Measurements from ENCODE around the gene XAF1.
"Not testable (repeated sequence)": the region's sequence is repeated elsewhere in the genome, so short reads cannot be mapped to it uniquely, and the experiment has no call there.

Gene XAF1

GRCh38 chr17:6752068-6752909 lies 3.6 kb upstream of the XAF1 start:
- Histone ChIP-seq H3K27me3 (replicated peaks; ENCODE audit: control insufficient read depth, insufficient read depth, low read length, poor library complexity, severe bottlenecking) (no peaks in the 10 kb centered on the region), H3K36me3 (ENCODE audit: control insufficient read depth, insufficient read depth, low read length) (no peaks in the 10 kb centered on the region), H3K9me3 (ENCODE audit: control insufficient read depth, low read length) (no peaks in the 10 kb centered on the region), H3K4me1 (ENCODE audit: control insufficient read depth, insufficient read depth, low read length, poor library complexity, severe bottlenecking) (peaks cover 12% of the 10 kb centered on the region), H3K4me3 (ENCODE audit: insufficient read depth, low read depth, low read length, poor library complexity, severe bottlenecking) (no peak overlapping the region), H3K27ac (ENCODE audit: insufficient read depth, low read length, poor library complexity, severe bottlenecking) (no peak overlapping the region)
- DNase-seq: no peak

- Histone ChIP-seq H3K27me3 (replicated peaks; ENCODE audit: control insufficient read depth, insufficient read depth, low read length, poor library complexity, severe bottlenecking) (no peaks in the 10 kb centered on the region), H3K9me3 (ENCODE audit: control insufficient read depth, low read length) (no peaks in the 10 kb centered on the region), H3K4me3 (ENCODE audit: insufficient read depth, low read depth, low read length, poor library complexity, severe bottlenecking) (no peak overlapping the region), H3K4me1 (ENCODE audit: control insufficient read depth, insufficient read depth, low read length, poor library complexity, severe bottlenecking) (peaks cover 12% of the 10 kb centered on the region), H3K36me3 (ENCODE audit: control insufficient read depth, insufficient read depth, low read length) (no peaks in the 10 kb centered on the region), H3K27ac (ENCODE audit: insufficient read depth, low read length, poor library complexity, severe bottlenecking) (peak overlapping the region; percentile 15)
- peak in 2 of 3 donors; percentile 16 to 54 for DNase-seq
Observed at GRCh38 chr17:6753006-6753445, 2.8 kb upstream of the XAF1 start.

- peak overlapping the region; percentile 15 for H3K27ac ChIP-seq (ENCODE audit: insufficient read depth, low read length, poor library complexity, severe bottlenecking)
- peaks cover 12% of the 10 kb centered on the region for H3K4me1 ChIP-seq (ENCODE audit: control insufficient read depth, insufficient read depth, low read length, poor library complexity, severe bottlenecking)
- DNase-seq: no peak
- H3K4me3 ChIP-seq (ENCODE audit: insufficient read depth, low read depth, low read length, poor library complexity, severe bottlenecking): no peak overlapping the region
- no peaks in the 10 kb centered on the region for H3K27me3 ChIP-seq (replicated peaks; ENCODE audit: control insufficient read depth, insufficient read depth, low read length, poor library complexity, severe bottlenecking)
- H3K9me3 ChIP-seq (ENCODE audit: control insufficient read depth, low read length): no peaks in the 10 kb centered on the region
- H3K36me3 ChIP-seq (ENCODE audit: control insufficient read depth, insufficient read depth, low read length): peaks cover 3% of the 10 kb centered on the region
Observed at GRCh38 chr17:6753546-6753945, 2.3 kb upstream of the XAF1 start.

- no peak for DNase-seq
- H3K9me3 ChIP-seq (ENCODE audit: control insufficient read depth, low read length): no peaks in the 10 kb centered on the region
- H3K36me3 ChIP-seq (ENCODE audit: control insufficient read depth, insufficient read depth, low read length): peaks cover 18% of the 10 kb centered on the region
- H3K4me1 ChIP-seq (ENCODE audit: control insufficient read depth, insufficient read depth, low read length, poor library complexity, severe bottlenecking): peaks cover 12% of the 10 kb centered on the region
- H3K27me3 ChIP-seq (replicated peaks; ENCODE audit: control insufficient read depth, insufficient read depth, low read length, poor library complexity, severe bottlenecking): no peaks in the 10 kb centered on the region
- peak overlapping the region; percentile 63 for H3K4me3 ChIP-seq (ENCODE audit: insufficient read depth, low read depth, low read length, poor library complexity, severe bottlenecking)
- H3K27ac ChIP-seq (ENCODE audit: insufficient read depth, low read length, poor library complexity, severe bottlenecking): peak overlapping the region; percentile 33
Observed at GRCh38 chr17:6755281-6755680, 565 bp upstream of the XAF1 start.

- Histone ChIP-seq H3K27me3 (replicated peaks; ENCODE audit: control insufficient read depth, insufficient read depth, low read length, poor library complexity, severe bottlenecking) (no peaks in the 10 kb centered on the region), H3K4me3 (ENCODE audit: insufficient read depth, low read depth, low read length, poor library complexity, severe bottlenecking) (peak overlapping the region; percentile 63), H3K4me1 (ENCODE audit: control insufficient read depth, insufficient read depth, low read length, poor library complexity, severe bottlenecking) (peaks cover 12% of the 10 kb centered on the region), H3K27ac (ENCODE audit: insufficient read depth, low read length, poor library complexity, severe bottlenecking) (peak overlapping the region; percentile 33), H3K36me3 (ENCODE audit: control insufficient read depth, insufficient read depth, low read length) (peaks cover 28% of the 10 kb centered on the region), H3K9me3 (ENCODE audit: control insufficient read depth, low read length) (no peaks in the 10 kb centered on the region)
- DNase-seq: no peak
Observed at GRCh38 chr17:6756425-6757031, 682 bp downstream of the XAF1 start.

- H3K36me3 ChIP-seq (ENCODE audit: control insufficient read depth, insufficient read depth, low read length): peaks cover 40% of the 10 kb centered on the region
- H3K4me3 ChIP-seq (ENCODE audit: insufficient read depth, low read depth, low read length, poor library complexity, severe bottlenecking): no peak overlapping the region
- no peaks in the 10 kb centered on the region for H3K9me3 ChIP-seq (ENCODE audit: control insufficient read depth, low read length)
- no peaks in the 10 kb centered on the region for H3K27me3 ChIP-seq (replicated peaks; ENCODE audit: control insufficient read depth, insufficient read depth, low read length, poor library complexity, severe bottlenecking)
- H3K4me1 ChIP-seq (ENCODE audit: control insufficient read depth, insufficient read depth, low read length, poor library complexity, severe bottlenecking): peaks cover 12% of the 10 kb centered on the region
- no peak overlapping the region for H3K27ac ChIP-seq (ENCODE audit: insufficient read depth, low read length, poor library complexity, severe bottlenecking)
- DNase-seq: no peak
Observed at GRCh38 chr17:6757747-6758146, 1.9 kb downstream of the XAF1 start.

GRCh38 chr17:6761779-6762178 lies 5.9 kb downstream of the XAF1 start:
- Histone ChIP-seq H3K4me3 (ENCODE audit: insufficient read depth, low read depth, low read length, poor library complexity, severe bottlenecking) (no peak overlapping the region), H3K9me3 (ENCODE audit: control insufficient read depth, low read length) (no peaks in the 10 kb centered on the region), H3K36me3 (ENCODE audit: control insufficient read depth, insufficient read depth, low read length) (peaks cover 77% of the 10 kb centered on the region), H3K27me3 (replicated peaks; ENCODE audit: control insufficient read depth, insufficient read depth, low read length, poor library complexity, severe bottlenecking) (no peaks in the 10 kb centered on the region), H3K4me1 (ENCODE audit: control insufficient read depth, insufficient read depth, low read length, poor library complexity, severe bottlenecking) (no peaks in the 10 kb centered on the region), H3K27ac (ENCODE audit: insufficient read depth, low read length, poor library complexity, severe bottlenecking) (no peak overlapping the region)
- DNase-seq: no peak

- no peak for DNase-seq
- H3K27me3 ChIP-seq (replicated peaks; ENCODE audit: control insufficient read depth, insufficient read depth, low read length, poor library complexity, severe bottlenecking): no peaks in the 10 kb centered on the region
- no peaks in the 10 kb centered on the region for H3K4me1 ChIP-seq (ENCODE audit: control insufficient read depth, insufficient read depth, low read length, poor library complexity, severe bottlenecking)
- H3K9me3 ChIP-seq (ENCODE audit: control insufficient read depth, low read length): no peaks in the 10 kb centered on the region
- no peak overlapping the region for H3K27ac ChIP-seq (ENCODE audit: insufficient read depth, low read length, poor library complexity, severe bottlenecking)
- no peak overlapping the region for H3K4me3 ChIP-seq (ENCODE audit: insufficient read depth, low read depth, low read length, poor library complexity, severe bottlenecking)
- H3K36me3 ChIP-seq (ENCODE audit: control insufficient read depth, insufficient read depth, low read length): peaks cover 97% of the 10 kb centered on the region
Observed at GRCh38 chr17:6768447-6768846, 12.6 kb downstream of the XAF1 start.

- no peaks in the 10 kb centered on the region for H3K4me1 ChIP-seq (ENCODE audit: control insufficient read depth, insufficient read depth, low read length, poor library complexity, severe bottlenecking)
- H3K27ac ChIP-seq (ENCODE audit: insufficient read depth, low read length, poor library complexity, severe bottlenecking): no peak overlapping the region
- H3K27me3 ChIP-seq (replicated peaks; ENCODE audit: control insufficient read depth, insufficient read depth, low read length, poor library complexity, severe bottlenecking): no peaks in the 10 kb centered on the region
- H3K36me3 ChIP-seq (ENCODE audit: control insufficient read depth, insufficient read depth, low read length): peaks cover 64% of the 10 kb centered on the region
- H3K9me3 ChIP-seq (ENCODE audit: control insufficient read depth, low read length): peaks cover 7% of the 10 kb centered on the region
- no peak for DNase-seq
- H3K4me3 ChIP-seq (ENCODE audit: insufficient read depth, low read depth, low read length, poor library complexity, severe bottlenecking): no peak overlapping the region
Observed at GRCh38 chr17:6772016-6772415, 16.2 kb downstream of the XAF1 start.

GRCh38 chr17:6774906-6775305 lies 19.1 kb downstream of the XAF1 start:
- not testable (repeated sequence) for H3K4me1 ChIP-seq (ENCODE audit: control insufficient read depth, insufficient read depth, low read length, poor library complexity, severe bottlenecking); H3K9me3 ChIP-seq (ENCODE audit: control insufficient read depth, low read length); DNase-seq; H3K27me3 ChIP-seq (replicated peaks; ENCODE audit: control insufficient read depth, insufficient read depth, low read length, poor library complexity, severe bottlenecking); H3K27ac ChIP-seq (ENCODE audit: insufficient read depth, low read length, poor library complexity, severe bottlenecking); H3K4me3 ChIP-seq (ENCODE audit: insufficient read depth, low read depth, low read length, poor library complexity, severe bottlenecking)
- H3K36me3 ChIP-seq (ENCODE audit: control insufficient read depth, insufficient read depth, low read length): peaks cover 36% of the 10 kb centered on the region

Measured in effector memory CD4-positive, alpha-beta T cell (primary cell).